GM21381 (cell line): ENCODE data around the gene PID1.

Experiments used
- ATAC-seq: cut with Tn5 transposase; IDR thresholded peaks from one replicate; pipeline ENCODE4 v1.9.1; 2021; ENCODE audit warnings: mild to moderate bottlenecking, moderate library complexity; ENCODE audit not compliant: unreplicated experiment

The PID1 gene

GRCh38 chr2:229033816-229034215 lies 237.3 kb downstream of the PID1 start:
- ATAC-seq = no peak

DNA sequence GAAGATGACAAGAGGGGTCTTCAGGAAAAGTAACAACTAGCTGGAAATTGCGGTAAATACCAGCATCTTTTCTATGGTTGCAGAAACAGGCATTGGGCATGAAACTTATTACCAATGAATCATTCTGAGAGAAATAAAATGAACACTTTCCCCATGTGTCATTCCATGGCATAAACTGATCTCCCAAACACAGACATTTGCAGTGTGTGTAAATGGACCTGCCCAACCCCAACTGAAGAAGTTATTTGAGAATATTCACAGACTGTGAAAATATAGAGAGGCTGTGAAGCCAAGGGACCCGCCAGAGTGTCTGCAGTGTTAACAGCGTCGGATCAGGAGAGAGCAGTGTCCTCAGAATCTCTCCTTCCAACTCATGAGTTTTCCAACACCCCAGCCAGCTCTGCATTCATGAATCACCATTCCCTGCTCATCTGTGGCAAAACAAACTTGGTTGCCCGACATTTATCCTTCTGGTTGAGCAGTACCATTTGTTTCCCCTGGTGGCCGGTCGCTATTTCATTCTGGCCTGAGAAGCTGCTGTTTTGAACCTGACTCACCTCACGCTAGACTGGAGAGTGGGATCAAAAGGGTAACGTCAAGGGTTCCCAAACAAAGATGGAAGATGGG lies 238.4 kb downstream of the PID1 start:
- ATAC-seq = no peak

- ATAC-seq = no peak
Measured at GRCh38 chr2:229027353-229028105, 243.6 kb downstream of the PID1 start.

- no peak for ATAC-seq
Measured at GRCh38 chr2:229025653-229026052, 245.4 kb downstream of the PID1 start.

GRCh38 chr2:229022652-229023051 lies 248.4 kb downstream of the PID1 start:
- no peak for ATAC-seq

GRCh38 chr2:229022071-229022470 lies 249.0 kb downstream of the PID1 start:
- ATAC-seq = no peak

- no peak for ATAC-seq
Measured at GRCh38 chr2:229009816-229010215, 261.3 kb downstream of the PID1 start.

DNA sequence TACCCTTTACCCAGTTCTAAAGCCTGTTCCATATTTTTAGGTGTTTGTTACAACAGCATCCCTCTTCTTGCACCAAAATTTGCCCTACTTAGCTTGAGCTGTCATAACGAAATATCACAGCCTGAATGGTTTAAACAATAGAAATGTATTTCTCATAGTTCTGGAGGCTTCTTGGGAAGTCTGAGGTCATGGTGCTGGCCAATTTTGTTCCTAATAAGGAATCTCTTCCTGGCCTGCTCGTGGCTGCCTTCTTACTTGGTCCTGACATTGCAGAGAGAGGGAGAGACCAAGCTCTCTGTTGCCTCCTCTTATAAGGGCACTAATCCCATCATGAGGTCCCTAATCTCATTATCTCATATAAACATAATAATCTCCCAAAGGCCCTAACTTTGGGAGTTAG lies 267.8 kb downstream of the PID1 start:
- ATAC-seq = no peak

DNA sequence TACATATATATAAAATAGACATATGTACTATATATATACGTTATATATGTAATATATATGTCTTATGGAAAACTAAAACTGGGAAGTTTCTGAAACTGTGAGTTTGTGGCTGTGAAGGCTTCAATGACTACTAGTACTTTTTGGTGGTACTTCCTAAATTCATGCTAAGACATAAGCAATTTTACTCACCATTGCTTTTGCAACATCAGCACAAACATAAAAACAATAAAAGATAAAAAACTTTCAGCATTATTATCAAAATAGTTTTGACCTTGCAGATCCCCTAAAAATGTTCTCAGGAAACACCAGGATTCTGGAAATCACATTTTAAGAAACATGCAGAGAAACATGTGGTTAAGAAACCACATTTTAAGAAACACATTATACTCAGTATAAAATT lies 269.9 kb downstream of the PID1 start:
- no peak for ATAC-seq

- ATAC-seq = no peak
Measured at GRCh38 chr2:228999326-228999725, 271.8 kb downstream of the PID1 start.

DNA sequence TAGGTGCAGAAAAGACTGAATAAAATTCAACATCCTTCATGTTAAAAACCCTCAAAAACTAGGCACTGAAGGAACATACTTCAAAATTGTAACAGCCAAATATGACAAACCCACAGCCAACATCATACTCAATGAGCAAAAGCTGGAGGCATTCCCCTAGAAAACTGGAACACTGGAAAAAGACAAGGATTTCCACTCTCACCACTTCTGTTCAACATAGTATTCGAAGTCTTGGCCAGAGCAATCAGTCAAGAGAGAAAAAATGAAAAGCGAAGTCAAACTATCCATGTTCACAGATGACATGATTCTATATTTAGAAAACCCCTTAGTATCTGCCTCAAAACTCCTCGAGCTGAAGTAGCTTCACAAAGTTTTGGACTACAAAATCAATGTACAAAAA lies 282.3 kb downstream of the PID1 start:
- ATAC-seq = no peak

DNA sequence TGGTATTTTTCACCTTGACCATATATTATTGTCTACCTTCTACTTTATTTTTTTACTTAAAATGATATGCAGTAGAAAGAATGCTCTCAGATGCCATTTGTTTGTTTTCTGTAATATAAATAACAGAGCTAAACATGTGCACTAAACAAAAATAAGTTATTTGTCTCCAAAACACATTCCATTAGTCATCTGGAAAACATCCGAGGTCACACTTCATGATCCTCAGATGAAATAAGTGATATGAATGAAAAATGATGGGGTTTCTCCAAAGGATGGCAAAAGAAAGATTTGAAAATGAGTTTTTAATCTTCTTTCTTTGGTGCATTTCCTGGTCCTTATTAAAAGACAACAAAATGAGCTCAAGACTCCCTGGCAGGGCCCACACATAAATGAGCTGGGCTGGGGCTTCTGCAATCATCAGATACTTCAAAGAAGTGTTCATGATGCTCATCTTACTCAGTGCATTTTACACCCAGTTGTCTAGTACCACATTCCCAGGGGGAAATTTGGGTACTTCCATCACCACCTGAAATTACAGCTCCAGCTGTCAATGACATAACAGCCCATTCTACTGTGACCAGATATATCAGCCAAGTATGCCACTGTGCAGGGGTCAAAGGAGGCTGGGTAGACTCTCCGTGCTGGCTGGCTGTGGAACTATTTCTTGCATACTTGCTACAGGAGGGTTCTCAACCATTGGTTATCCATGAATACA lies 283.5 kb downstream of the PID1 start:
- no peak for ATAC-seq

DNA sequence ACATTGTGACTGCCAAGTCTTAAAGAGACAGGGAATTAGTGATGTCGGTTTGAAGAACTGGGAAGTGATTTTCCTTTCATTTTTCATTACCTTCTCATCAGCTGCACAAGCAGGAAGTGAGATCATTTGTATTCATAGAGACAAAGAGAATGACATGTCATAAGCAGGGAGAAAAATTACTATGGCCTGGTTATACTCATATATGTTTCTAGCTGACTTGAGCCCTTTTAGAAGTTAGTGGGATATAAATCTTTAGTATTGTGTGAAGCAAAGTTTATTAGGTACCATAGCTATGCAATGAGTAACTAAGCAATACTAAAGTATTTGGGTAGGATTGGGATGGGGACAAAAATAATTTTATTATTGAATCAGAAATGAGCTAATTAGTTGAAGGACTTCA lies 284.1 kb downstream of the PID1 start:
- ATAC-seq = no peak

DNA sequence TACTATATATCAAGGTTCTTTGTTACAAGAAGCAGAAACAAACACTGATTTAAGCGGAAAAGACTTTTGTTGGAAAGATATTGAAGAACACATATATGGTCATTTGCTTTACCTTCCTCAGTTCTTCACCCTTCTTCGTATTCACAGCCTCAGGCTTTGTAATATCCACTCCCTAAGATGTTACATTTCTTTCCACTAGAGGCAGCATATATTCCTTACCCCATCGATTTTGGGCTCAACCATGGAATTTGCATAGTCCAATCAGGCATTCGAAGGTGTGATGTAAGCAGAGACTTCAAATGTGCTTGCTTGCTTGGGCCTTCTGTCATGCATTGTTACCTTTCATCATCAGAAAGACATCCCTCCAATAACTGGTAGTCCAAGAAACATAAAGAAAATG lies 287.4 kb downstream of the PID1 start:
- ATAC-seq = no peak

DNA sequence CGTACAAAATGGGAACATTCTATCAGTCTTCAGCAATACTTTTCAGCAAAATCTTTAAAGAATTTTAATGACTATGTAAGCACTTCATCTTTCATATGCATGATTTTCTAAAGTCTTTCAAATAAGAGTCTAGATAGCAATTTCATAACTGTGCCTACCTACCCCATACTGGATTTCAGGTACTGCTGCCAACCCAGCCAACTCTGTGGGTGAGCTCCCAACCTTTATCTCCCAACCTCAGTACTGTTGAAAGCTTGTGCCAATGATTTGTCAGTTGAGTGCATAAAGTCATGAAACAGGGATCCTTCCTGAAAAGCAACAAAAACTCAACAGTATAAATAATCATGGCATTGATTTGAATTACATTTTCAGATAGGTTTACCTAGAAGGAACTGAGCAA lies 296.9 kb downstream of the PID1 start:
- no peak for ATAC-seq
